ENCODE data around the gene ANGPTL2.
A peak's percentile ranks its signal among the peaks of the same experiment; 100 is the strongest.

Gene ANGPTL2

GRCh38 chr9:127067603-127068220, 54.7 kb downstream of the ANGPTL2 start:
- DNase-seq: no peak

GRCh38 chr9:127066851-127067136, 55.6 kb downstream of the ANGPTL2 start:
- no peak for DNase-seq

DNA sequence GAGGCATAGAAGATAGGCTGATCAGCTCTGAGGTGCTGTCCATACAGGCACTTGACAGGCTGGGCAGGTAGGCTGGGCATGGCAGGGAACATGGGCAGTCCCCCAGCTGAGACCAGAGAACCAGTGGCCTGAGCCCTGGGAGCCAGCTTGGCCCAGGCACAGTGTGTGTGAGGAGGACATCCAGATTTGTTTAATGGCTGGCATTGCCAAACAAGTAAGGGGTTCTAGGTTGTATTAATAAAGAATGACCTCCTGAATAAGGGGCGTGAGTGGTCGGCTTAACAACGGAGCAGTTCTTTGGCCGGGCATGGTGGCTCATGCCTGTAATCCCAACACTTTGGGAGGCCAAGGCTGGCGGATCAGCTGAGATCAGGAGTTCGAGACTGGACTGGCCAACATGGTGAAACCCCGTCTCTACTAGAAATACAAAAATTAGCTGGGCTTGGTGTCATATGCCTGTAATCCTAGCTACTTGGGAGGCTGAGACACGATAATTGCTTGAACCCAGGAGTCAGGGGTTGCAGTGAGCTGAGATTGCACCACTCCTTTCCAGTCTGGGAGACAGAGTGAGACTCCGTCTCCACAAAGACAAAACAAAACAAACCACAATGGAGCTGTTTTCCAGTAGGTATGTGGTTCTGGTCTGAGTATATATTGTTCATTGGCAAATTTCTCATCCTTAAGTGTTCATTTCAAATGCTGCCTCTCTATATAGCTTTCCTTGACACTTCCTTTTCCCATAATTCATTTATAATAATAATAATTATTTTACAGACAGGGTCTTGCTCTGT, 56.2 kb downstream of the ANGPTL2 start:
- no peak for DNase-seq

GRCh38 chr9:127065592-127065991, 56.8 kb downstream of the ANGPTL2 start:
- DNase-seq: no peak

DNA sequence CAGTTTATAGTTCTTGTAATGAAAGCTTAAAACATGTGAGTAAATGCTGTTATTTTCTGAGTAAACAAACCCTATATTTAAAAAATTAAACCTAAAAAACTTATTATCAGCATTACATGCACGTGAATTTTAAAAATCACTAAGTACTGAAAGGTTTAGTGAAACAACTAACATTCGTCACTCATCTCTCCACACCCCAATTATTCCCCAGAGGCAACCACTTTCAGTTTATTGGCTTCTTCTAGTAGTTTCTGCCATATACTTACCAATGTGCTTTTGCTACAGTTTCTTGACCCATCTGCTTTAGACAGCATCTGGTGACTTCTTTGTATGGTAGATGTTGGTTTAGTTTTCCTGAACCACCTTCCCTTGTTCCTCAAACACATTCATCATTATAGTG, 58.1 kb downstream of the ANGPTL2 start:
- DNase-seq: no peak

- no peak for DNase-seq
These were observed 61.0 kb downstream of the ANGPTL2 start for GRCh38 chr9:127061411-127061810.

DNA sequence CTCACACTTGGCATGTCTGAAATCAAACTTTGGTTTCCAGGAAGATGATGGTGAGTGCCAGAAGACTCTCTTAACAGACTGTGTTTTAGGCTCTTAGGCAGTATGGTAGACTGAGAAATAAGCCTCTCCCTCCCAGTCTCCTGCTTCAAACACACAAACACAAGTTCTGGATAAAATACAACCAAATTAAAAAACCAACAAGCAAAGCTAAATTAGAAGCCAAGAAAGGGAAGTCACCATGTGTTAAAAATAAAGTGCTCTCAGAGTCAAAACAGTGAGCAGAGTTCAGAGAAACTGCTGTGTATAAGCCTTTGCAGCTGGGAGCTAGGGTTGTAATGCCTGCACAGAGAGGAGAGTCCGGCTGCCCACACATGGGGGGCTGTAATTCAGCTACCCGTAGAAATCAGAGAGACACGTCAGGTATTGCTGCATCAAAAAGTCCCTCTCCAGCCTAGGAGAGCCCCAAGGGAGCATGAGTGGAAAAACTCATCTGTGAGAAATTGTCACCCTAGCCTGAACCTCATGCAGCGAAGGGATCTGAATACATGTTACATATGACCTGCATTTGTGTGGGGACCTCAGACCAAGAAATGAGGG, 62.6 kb downstream of the ANGPTL2 start:
- DNase-seq: no peak

DNA sequence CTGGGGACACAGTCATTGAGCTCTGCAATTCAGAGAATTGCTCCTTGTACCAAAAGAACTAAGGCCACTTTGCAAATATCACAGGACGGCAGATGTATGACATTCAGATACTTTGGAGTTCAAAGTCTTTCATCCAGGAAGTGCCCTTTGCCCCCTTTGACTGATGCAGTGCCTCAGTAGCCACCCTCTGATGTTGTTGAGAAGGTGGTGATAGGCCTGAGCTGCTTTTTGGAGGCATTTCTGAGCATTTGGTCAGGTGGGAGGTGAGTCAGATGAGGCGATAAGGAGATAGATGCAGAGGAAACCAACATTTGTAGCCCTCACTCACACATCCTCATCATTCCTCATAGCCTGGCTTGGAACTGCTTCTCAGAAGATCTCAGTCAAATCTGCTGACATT, 63.4 kb downstream of the ANGPTL2 start:
- DNase-seq: no peak

DNA sequence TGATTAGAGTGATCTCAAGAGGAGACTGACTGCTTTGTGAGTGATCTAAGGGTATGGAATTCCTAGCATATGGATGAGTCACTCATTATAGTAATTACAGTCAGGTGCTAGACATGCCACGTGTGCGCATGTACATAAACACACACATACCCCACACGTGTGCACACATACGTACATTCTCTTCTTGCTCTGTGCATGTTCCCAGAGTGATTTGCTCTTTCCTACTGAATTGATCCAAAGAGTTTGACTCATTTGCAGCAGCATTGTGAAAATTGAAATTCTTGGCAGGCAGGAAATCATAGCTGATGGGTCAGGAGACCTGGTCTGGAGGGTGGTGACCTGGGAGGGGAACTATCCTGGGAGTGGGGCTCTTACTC, 63.8 kb downstream of the ANGPTL2 start:
- DNase-seq: no peak

DNA sequence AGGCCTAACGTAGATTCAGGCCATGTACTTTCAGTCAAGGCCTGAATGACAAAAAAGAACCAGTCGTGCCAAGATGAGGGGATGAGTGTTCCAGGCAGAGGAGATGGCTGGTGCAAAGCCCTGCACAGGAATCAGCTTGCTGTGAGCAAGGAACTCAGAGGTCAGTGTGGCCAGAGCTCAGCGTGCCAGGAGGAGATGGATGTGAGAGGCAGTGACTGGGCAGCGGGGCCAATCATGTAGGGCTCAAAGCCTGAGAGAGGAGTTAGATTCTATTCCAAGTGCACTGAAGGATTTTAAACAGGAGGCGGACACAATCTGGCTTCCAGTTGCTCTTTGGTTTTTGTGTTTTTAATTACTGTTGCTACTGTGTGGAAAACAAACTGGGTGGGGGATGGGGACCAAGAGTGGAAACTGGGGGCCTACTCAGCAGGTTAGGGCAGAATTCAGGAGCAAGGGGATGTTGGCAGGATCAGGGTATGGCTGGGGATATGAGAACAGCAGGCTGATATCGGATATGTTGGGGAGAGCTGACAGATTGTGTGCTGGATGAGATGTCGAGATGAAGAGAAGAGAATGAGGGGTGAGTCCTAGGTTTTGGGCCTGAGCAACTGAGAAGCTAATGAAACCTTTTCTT, 64.3 kb downstream of the ANGPTL2 start:
- no peak for DNase-seq

- DNase-seq: no peak
These were observed 66.0 kb downstream of the ANGPTL2 start for GRCh38 chr9:127056446-127056845.

GRCh38 chr9:127055745-127056402, 66.6 kb downstream of the ANGPTL2 start:
- DNase-seq: no peak

DNA sequence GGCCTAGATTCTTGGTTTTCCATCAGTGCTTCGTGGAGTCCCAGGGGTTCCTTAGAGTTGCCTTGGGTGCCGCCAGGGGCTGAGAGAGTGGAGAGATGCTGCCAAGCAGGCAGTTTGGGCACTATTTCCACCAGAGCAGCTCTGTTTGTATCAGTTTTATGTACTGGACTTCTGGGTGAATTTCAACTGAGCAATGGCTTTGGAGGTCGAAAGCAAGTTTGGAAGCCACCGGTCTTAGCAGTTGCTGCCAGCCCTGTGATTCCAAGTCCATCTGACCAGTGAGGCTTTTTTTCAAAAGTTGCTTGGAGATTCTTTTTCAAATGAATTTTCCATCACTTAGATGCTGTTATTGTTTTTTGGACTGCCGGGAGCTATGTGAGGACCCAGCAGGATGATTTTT, 68.5 kb downstream of the ANGPTL2 start:
- no peak for DNase-seq

- no peak for DNase-seq
These were observed 69.2 kb downstream of the ANGPTL2 start for GRCh38 chr9:127053057-127053821.

DNA sequence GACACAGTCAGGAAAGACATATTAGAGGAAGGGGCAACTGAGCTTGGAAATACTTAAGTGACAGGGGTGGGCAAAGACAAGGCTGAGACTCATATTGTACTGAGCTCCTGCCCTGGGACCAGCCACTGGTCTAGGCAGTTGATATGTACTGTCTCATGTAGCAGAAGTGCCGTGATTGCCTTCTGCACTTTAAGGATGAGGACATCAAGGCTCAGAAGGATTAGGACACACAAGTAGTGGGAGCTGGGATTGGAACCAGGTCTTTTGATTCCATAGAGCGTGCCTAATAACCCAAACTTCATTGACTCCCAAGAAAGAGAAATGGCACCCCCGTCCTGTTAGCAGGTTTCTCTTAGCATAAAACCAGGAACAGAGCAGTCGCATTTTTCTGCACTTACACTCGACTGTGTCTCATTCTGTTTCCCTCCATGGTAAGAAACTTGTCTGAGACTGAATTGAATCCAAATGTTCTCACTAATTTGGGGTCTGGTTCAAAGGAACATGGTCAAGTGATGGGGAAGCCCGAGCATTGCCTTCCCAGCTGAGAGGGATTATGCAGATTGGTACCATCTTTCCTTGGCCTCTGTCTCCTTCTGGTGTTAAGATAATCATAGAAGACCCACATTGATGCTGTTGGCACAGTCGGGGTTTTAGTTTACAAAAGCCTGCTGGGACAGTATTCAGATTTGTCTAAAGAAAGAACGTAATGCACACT, 70.4 kb downstream of the ANGPTL2 start:
- no peak for DNase-seq

DNA sequence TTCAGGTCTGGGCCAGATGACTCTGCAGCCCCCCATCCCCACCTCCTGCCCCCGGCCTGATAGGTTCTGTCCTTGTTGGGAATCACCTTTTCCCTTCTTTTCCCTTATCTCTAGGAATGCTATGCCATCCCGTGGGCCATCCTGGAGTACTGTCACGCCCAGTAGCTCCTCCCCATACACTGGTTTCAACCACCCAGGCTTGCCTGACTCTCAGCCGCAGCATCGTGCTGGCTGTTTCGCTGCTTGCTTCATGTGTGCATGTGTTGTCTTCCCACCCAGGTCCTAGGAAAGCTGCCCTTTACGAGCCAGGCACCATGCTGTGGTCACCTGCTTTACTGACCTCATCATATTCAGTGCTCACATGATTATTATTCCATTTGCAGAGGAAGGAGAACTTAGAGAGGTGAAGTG, 71.8 kb downstream of the ANGPTL2 start:
- DNase-seq: no peak

GRCh38 chr9:127050152-127050551, 72.3 kb downstream of the ANGPTL2 start:
- DNase-seq: no peak

DNA sequence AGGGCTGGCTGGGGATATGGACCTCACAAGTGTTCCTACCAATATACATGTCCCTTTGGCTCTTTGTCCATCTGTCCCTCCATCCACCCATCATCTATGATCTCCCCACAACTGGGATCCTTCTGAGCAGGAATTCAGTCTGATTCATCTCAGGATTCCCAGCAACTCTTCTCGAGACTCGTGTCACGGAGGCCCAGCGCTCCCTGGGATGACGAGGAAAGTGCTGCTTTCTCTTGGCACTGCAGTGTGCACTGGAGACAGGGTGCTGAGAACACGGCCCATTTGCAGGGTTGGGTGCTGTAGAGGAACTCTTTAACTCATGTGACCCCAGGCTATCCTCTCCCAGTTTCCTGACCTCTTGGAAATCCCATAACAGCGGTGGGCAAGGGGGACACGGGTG, 72.9 kb downstream of the ANGPTL2 start:
- DNase-seq: no peak

DNA sequence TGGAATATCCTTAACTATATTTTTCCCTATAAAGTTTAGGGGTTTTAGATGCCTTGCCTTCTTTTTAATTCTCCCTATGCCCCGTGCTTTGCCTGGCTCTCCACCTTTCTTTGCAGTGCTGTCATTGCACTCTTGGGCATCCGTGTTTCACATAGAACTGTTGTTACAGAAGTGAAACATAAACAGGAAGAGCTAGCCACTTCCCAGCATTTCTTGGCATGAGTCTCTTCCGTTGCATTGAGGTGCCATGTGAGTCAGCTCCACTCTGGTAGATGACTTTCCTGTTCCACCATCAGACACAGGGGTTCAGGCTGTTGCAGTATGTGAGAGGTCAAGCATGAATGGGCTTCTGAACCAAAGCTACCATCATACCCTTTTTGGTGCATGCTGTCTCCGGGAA, 73.4 kb downstream of the ANGPTL2 start:
- peak; percentile 23 for DNase-seq

DNA sequence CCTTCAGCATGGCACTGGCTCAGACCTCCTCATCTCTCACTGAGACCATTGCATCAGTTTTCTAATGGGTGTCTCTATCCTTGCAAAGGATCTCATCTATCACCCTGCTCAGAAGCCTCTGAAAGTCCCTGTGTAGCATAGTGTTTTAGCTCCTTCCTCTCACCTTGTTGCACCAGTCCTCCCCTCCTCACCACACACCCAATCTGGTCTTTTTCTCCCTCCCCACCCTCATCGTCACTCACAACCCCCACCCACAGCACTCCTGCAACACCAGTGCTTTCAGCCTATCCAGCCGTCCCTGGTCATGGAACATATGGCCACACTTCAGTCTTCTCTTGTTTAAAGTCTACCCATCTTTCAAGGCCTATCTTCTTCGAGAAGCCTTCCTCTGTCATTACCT, 74.5 kb downstream of the ANGPTL2 start:
- no peak for DNase-seq

- DNase-seq: no peak
These were observed 77.3 kb downstream of the ANGPTL2 start for GRCh38 chr9:127045148-127045547.

DNA sequence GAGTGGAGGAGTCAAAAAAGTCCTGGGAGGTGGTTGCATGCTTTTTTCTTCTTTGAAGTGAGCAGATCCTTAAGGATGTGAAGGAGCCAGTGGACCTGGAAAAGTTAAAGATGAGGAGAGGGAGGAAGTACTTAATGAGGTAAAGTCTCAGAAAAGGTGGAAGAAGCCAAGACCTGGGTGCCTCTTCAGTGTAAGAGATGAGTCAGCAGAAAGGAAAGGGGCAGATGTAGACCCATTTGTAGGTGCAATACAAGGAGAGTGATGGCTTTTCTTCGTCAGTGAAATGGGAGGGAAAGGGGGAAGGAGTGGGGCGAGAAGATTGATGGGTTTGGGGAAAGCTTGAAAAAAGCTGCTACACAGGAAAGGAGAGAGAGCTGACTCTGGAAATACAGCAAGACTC, 82.9 kb downstream of the ANGPTL2 start:
- DNase-seq: no peak
